ENCODE measurements around the gene REEP6.
"Not testable (repeated sequence)": the region's sequence is repeated elsewhere in the genome, so short reads cannot be mapped to it uniquely, and the experiment has no call there.

Gene REEP6

DNA sequence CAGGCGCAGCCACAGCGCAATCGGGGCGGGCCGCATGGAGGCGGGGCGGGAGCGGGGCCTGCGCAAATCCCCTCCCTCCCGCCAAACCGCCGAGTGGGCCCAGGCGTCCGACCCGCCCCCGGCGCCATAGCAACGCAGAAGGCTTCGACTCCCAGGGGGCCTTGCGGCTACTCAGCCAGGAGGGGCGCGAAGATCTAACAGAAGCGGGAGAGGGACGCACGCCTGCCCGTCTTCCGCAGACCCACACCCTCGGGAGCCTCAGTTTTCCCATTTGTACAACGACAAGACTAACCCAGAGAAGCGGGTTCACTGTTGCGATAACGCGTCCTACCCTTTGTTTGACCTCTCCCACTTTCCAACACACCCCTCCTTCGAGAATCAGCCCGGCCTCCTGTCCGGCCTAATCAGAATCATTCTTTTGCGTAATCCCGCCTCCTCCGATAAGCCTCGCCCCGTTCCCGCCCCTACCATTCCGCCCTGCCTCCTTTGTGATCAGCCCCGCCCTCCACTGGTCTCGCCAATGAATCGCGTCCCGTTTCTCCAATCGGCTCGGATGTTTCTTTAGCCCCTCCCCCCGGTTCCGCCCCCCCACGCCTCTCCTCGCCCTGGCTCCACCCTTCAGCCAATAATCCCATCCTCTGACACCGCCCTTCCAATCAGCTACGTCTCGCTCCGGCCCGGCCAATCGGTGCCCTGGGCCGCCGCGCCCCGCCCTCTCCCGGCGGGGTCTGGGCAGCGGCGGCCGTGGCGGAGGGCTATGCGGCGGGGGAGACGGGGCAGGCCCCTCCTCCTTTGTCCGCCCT is 469 bp upstream of the REEP6 start, which contains the start of gene PCSK4:
Gene PCSK4 (minus strand): TSS at position 40 of the 803 bp plus-strand sequence. CDS start 4 bp downstream, at position 36.
- DNase-seq (ENCODE audit: low spot score): peak; percentile 99

DNA sequence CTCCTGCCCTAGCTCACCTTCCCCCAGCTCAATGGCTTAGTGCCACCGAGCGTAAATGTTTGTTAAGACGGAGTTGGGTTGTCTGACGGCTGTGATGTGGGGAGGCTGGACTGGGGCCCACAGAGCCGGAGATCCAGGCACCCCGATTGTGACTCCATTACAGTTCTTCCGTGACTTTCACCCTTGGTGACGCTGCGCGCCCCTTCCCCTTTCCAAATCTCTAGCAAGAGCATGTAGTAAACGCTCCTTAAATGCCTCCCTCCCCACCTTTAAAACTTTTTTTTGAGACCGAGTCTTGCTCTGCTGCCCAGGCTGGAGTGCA is 829 bp downstream of the REEP6 start:
- DNase-seq (ENCODE audit: low spot score): no peak

DNA sequence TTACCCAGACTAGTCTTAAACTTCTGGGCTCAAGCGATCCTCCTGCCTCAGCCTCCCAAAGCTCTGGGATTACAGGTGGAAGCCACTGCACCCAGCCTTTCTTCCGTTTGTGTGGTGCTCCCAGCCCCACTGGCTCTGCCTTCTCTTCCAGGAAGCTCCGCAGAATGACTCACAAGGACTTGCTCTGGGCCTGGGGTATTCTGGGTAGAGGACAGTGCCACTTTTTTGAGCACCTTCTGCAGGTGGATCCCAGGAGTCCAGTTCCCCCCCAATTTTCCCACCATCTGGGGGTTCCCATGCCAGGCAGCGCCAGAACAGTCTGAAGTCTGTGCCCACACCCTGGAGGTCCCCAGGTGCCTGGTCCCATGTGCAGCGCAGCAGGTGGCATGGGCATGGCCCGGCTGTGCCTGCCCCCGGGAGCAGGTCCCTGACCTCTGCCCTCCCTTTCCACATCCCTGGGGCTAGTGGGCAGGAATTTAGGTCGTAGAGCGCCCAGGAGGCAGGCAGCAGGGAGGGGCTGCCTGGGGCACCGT is 1.6 kb downstream of the REEP6 start:
- DNase-seq (ENCODE audit: low spot score): no peak

DNA sequence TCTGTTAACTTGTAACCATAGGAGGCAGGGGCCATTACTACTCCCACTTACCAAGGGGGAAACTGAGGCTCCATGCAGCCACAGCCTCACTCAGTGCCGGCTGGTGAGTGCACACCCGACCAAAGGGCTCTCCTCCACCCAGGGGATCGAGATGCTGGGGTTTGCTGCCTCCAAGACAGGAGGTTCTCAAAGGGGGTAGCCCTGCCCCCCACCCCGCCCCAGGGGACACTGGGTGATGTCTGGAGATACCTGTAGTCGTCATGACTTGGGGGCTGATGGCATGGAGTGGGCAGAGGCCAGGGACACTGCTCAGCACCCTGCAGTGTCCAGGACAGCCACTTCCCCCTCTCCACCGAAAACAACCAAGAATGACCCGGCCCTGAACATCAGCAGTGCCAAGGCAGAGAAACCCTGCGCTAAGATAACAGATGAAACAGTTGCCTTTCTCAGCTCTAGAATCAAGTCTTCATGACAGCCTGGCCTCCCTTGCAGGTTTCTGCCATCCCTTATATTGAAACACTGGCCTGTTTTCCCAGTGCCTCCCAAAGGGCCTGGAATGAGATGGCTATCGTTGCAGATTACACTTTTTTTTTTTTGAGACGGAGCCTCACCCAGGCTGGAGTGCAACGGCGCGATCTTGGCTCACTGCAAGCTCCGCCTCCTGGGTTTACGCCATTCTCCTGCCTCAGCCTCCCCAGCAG is 3.3 kb downstream of the REEP6 start:
- DNase-seq (ENCODE audit: low spot score): no peak

DNA sequence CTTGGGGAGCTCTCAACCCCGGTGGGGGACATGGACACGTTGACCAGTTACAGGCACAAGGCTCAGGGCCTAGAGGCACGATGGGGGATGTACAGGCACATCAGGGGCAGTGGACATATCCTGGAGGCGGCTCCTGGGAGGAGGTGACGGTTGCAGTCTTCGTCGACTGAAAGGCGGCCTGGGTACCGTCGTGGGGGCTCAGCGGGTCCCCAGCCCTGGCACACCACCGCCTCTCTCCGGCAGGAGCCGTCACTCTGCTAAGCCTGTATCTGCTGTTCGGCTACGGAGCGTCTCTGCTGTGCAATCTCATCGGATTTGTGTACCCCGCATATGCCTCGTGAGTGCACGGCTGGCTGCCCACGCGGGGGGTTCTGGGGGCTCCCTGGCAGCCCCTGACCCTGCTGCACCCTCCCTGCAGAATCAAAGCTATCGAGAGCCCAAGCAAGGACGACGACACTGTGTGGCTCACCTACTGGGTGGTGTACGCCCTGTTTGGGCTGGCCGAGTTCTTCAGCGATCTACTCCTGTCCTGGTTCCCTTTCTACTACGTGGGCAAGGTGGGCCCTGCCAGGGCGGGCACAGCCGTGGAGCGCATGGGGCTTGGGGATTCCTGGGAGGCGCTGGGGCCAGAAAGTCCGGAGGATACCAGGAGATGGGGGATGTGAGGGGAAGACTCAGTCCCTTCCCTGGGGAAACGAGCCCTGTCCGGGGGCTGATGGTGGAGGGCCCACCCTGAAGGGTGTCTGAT is 4.2 kb downstream of the REEP6 start:
- no peak for DNase-seq (ENCODE audit: low spot score)

DNA sequence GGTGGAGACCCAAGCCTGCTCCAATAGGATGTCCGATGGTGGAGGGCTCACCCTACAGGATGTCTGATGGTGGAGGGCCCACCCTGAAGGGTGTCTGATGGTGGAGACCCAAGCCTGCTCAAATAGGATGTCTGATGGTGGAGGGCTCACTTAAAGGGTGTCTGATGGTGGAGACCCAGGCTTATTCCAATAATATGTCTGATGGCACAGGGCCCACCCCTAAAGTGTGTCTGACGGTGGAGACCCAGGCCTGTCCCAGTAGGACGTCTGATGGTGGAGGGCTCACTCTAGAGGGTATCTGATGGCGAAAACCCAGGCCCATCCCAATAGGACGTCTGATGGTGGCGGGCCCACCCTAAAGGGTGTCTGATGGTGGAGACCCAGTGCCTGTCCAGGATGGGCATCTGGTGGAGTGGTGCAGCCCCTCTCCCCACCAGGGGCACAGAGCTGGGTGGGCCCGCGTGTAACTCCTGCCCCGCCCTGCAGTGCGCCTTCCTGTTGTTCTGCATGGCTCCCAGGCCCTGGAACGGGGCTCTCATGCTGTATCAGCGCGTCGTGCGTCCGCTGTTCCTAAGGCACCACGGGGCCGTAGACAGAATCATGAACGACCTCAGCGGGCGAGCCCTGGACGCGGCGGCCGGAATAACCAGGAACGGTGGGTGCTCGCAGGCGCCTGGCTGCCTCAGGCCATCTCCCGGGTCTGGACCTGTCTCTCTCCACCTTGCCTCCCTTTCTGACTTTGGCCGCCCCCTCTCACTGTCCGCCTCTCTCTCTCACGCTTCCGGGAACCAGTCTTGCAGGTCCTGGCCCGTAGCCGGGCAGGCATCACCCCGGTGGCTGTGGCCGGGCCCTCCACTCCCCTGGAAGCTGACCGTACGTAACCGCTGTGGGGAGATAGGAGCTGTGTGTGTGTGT is 5.1 kb downstream of the REEP6 start:
- DNase-seq (ENCODE audit: low spot score): no peak

DNA sequence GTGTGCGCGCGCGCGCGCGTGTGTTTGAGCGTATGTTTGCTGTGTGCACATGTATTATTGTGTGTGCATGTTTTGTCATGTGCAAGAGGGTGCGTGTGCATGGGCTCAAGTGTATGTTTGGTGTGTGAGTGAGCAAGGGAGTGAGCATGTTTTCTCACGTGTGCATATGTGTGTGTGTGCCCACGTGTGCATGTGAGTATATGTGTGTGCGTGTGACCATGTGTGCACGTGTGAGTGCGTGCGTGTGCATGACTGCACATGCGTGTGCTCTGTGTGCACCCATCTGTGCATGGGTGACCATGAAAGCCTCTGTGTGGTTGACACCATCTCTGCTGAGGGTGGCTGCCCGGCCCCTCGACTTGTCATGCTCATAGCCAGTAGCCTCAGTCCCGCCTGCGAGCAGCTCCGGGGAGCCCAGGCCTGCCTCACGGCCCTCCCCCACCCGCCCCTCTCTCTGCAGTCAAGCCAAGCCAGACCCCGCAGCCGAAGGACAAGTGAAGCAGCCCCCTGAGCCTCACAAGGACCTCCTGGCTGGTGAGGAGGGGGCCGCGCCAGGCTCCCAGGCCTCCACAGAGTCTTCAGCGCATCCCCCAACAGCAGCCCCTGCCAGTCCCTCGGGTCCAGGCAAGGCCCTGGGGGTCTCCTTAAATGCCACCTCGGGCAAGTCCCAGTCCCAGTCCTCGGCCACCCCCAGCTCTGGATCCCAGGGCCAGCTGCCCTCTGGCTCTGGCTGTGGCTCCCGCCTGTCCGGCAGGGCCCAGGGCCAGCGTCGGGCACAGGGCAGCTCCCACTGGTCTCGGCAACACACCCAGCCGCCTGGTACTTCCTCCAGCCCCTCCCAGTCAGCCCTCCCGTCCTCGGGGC is 6.0 kb downstream of the REEP6 start:
- DNase-seq (ENCODE audit: low spot score): no peak

DNA sequence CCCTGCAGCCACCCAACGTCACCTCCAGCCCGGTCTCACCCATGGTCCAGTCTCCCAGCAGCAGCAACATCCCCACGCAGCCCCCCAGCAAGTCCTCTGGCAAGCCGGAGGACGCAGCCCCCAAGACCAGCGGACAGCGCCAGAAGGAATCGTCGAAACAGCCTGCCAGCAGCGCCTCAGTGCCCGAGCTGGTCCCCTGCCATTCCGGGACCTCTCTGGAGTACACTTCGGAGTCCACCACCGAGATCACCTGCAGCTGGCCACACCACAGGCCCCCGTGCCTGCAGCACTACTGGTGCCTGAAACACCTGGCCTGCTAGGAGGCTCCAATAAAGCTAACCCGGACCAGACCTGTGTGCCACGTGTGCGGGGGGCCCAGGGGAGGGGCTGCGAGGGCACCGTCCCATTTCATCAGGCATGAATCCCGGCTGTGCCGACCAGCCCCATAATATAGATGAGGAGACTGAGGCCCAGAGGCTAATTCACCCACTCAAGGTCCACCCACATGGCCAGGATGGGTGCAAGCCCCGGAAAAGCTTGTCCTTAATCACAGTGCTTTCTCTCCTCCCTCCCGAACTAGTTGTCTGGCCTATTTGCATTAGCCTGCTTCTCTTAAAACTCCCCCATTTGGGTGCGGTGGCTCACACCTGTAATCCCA is 6.7 kb downstream of the REEP6 start:
- DNase-seq (ENCODE audit: low spot score): no peak

DNA sequence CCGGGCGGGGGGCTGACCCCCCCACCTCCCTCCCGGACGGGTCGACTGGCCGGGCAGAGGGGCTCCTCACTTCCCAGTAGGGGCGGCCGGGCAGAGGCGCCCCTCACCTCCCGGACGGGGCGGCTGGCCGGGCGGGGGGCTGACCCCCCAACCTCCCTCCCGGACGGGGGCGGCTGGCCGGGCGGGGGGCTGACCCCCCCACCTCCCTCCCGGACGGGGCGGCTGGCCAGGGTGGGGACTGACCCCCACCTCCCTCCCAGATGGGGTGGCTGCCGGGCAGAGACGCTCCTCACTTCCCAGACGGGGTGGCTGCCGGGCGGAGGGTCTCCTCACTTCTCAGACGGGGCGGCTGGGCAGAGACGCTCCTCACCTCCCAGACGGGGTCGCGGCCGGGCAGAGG is 8.2 kb downstream of the REEP6 start:
- DNase-seq (ENCODE audit: low spot score): not testable (repeated sequence)

DNA sequence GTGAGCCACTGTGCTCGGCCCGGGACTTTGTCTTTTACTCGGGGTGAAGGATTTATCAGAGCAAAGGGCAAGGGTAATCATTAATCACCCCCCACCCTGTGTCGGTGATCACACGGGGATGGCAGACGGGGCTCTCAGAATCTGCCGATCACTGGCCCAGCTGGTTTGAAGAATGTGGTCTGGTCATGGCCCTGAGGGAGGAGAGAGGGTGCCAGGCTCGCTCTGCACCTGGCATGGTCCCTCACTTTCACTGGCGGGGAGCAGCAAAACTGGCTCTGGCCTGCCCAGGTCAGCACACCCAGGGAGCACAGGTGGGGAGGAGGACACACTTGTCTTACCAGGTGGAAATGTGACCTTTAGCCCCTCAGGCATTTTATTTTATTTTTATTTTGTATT is 10.2 kb downstream of the REEP6 start:
- no peak for DNase-seq (ENCODE audit: low spot score)

DNA sequence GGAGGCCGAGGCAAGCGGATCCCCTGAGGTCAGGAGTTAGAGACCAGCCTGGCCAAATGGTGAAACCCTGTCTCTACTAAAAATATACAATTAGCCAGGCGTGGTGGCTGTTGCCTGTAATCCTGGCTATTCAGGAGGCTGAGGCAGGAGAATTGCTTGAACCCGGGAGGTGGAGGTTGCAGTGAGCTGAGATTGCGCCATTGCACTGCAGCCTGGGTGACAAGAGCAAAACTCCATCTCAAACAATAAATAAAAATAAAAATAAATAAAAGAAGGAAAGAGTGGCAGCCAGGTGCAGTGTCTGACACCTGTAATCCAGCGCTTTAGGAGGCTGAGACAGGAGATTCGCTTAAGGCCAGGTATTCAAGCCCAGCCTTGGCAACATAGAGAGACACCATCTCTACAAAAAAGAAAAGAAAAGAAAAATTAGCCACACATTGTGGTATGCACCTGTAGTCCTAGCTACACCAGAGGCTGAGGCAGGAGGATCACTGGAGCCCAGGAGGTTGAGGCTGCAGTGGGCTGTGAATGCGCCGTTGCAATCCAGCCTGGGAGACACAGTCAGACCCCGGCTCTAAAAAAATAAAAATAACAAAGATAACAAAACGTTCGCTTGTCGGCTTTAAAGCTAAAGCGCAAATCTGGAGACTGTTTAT is 11.6 kb downstream of the REEP6 start:
- DNase-seq (ENCODE audit: low spot score): no peak

DNA sequence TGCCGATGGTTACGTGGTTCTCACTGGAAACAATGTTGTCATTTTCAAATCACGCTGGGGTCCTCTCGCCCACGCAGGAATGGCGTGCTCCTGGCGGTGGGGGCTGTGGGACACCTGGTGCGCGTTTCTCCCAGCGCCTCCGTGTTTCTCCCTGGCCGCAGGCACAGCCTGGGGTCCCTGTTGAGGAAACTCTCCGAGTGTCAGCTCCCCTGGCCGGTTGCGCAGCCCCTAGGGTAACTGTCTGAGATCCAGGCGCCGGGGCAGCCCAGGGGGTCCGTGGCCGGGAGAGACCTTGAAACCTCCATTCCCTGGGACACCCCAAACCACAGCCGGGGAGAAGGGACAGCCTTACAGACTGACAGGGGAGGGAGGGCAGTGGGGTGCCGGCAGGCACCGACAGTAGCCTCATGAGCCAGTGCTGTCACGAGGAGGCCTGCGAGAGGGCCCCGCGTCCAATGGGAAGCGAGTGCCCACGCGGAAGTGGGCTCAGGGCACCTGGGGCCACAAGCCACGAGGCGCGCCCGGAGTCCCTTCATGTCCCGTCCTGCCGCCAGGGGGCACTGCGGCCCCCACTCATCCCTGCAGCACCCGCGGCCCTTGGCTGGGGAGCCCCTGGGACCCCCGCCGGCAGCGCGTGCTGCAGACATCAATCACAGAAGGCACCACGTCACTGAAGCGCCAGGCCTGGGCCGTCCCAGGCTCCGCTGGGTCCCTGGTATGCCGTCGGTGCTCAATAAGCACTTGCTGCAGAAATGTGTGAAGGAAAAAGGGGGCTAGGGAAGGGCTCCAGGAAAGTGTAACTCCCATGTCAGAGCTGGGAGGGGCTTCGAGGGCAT is 12.3 kb downstream of the REEP6 start:
- DNase-seq (ENCODE audit: low spot score): no peak

DNA sequence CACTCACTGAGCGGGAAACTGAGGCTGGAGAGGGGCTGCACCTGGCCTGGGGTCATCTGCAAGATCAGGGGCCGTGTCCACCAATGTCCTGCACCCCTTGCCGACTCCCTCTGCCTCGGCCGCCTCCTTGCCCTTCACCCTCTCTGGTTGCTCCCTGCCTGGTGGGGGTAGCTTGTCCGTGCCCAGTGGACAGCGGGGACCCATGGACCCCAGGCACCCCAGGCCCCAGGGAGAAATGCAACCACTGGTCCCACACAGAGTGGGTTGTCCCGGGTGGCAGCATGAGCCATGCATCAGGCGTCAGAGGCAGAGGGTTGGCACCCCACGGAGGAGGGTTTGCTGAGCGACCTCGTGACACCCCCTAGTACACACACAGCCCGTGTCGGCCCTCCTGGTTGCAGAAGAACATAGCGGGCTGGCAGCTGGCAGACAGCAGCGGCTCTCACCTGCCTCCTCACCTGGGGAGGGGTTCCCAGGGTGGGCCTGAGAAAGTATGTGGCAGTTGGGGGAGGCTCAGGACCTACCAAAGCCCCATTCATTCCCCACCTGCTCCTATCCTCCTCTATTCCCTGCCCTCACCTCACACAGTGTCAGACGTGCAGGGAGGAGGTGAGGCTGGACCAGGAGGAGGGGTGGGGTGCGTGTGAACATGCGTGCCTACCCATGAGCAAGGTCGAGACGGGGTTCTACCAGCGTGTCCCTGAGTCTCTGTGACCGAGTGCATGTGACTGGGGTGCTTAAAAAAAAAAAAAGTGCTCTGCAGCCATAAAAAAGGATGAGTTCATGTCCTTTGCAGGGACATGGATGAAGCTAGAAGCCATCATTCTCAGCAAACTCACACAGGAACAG is 13.2 kb downstream of the REEP6 start:
- DNase-seq (ENCODE audit: low spot score): no peak

DNA sequence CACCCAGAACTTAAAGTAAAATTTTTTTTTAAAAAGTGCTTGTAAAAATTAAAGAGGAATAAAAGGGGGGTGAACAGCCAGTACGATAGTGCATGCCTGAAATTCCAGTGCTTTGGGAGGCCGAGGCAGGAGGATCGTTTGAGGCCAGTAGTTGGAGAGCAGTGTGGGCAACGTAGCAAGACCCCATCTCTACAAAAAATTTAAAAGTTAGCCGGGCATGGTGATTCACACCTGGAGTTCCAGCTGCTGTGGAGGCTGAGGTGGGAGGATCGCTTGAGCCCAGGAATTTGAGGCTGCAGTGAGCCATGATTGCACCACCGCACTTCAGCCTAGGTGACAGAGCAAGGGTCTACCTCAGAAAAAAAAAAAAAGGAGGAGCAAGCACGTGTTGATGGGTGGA is 14.0 kb downstream of the REEP6 start:
- no peak for DNase-seq (ENCODE audit: low spot score)

DNA sequence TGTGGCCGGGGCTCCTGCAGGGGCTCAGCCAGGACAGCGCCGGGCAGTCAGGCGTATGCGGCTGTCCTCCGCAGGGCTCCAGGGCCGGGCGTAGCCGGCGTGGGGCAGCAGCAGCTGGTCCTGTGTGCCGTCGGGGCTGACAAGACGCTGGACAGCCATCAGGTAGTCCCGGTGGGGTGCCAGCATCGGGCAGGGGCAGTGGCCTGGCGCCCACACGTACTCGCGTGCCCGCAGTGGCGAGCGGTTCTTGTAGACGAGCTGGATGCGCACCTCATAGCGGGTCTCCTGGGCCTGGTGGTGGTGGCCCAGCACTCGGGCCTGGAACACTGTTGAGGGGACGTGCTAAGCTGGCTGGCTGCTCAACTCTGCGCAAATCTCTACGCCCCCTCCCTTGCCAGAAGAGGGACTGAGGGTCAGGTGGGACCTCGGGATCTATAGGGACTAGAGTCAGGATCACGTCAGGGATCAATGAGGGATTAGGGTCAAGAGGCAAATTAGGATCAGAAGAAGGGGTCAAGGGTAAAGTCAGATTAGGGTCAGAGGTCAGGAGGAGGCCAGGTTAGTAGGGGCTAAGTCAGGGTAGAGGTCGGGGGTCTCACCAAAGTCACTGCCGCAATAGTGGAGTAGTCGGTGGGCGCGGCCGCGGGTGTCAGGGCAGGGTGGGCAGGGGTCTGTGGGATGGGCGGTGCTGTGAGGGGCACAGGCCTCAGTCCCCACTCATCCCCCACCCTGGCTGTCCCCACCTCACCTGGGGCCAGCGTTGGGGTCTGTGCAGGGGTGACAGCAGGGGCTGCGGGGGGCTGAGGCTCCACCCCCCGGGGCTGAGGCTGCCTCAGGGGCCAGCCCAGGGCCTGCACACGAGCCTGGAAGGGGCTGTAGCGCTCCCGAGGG is 15.3 kb downstream of the REEP6 start:
- no peak for DNase-seq (ENCODE audit: low spot score)

DNA sequence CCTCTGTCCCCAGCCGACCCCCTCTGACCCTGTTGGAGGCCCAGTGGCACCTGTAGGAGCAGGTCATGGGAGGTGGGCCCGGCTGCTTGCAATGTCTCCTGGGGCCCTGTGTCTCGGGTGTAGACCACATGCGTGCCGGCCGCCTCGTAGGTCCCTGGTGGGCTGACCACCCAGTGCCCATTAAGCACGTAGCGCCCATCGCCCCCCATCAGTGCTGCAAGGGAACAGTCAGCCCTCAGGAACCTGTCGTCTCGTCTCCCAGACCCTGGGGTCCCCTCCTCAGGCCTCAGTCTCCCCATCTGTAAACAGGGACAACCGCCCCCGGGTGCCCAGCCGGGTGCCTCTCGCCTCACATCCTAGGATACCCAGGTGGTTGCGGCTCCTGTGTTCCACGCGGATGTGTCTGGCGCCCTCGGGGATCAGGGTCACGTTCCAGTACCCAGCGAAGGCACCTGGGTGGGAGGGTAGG is 16.2 kb downstream of the REEP6 start:
- DNase-seq (ENCODE audit: low spot score): no peak
